Testis (tissue), 2 donors: ENCODE measurements around the gene OXSR1.

ENCODE experiments used
- POLR2A ChIP-seq: fragments of 450-650 bp; IDR thresholded peaks from one replicate; pipeline ENCODE4 v1.6.1; 2017; ENCODE audit warnings: antibody characterized with exemption, mild to moderate bottlenecking, moderate library complexity
- TF ChIP-seq, protein P1 (sequence below), 3 experiments: fragments of 450-650 bp in 2 of 3; fragments of 200-600 bp in 1 of 3; sonication (generic) in 1 of 3; IDR thresholded peaks; one replicate each; pipeline ENCODE4 v1.5.1; 2016 to 2019; ENCODE audit warnings: antibody characterized with exemption in 3 of 3, mild to moderate bottlenecking in 2 of 3, moderate library complexity in 1 of 3

- TF ChIP-seq POLR2A, result no peak
- TF ChIP-seq, protein P1, sequence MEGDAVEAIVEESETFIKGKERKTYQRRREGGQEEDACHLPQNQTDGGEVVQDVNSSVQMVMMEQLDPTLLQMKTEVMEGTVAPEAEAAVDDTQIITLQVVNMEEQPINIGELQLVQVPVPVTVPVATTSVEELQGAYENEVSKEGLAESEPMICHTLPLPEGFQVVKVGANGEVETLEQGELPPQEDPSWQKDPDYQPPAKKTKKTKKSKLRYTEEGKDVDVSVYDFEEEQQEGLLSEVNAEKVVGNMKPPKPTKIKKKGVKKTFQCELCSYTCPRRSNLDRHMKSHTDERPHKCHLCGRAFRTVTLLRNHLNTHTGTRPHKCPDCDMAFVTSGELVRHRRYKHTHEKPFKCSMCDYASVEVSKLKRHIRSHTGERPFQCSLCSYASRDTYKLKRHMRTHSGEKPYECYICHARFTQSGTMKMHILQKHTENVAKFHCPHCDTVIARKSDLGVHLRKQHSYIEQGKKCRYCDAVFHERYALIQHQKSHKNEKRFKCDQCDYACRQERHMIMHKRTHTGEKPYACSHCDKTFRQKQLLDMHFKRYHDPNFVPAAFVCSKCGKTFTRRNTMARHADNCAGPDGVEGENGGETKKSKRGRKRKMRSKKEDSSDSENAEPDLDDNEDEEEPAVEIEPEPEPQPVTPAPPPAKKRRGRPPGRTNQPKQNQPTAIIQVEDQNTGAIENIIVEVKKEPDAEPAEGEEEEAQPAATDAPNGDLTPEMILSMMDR (IDR thresholded peaks at IDR 0.05), result no peak
Measured at GRCh38 chr3:38227989-38228388, 62.7 kb downstream of the OXSR1 start.
